ENCODE data around the gene ZNF41. TPM values are rescaled to one million over a fixed set of nuclear protein-coding genes. Genes with fewer than 3 reads are reported as not detected.

ZNF41 gene
- total and polyA plus RNA-seq, 8 donors, result 8.1 to 15.4 (median 14.2) TPM

DNA sequence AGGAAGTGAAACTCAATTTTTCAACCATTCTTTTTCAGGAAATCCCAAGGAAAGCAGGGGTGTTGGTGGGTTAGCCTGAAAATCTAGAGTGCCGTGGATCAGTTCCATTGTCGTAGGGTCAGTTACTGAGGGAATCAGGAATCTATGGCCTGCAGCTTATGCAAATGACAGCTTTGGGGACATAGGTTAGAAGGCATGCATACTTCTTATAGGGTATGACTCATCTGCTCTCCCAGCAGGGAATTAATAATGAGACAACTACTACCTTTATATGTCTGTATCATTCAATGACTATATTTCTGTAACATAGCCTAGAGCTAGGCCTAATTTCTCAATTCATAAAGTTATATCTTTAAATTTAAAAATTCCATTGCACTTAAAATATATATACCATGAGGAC, 36.6 kb downstream of the ZNF41 start:
- intact Hi-C loops (cut with DNase I), result no loop called here
- no peak overlapping the region for H3K4me3 ChIP-seq
- ATAC-seq, result no peak
- H3K36me3 ChIP-seq, result peaks cover 0 to 39% of the 10 kb centered on the region in 2 donors
- no peaks in the 10 kb centered on the region for H3K4me1 ChIP-seq
- TF ChIP-seq CTCF (IDR thresholded peaks at IDR 0.05), result no peak
- H3K27me3 ChIP-seq, result no peaks in the 10 kb centered on the region
- no peak for DNase-seq
- H3K27ac ChIP-seq, result no peak overlapping the region
- H3K9me3 ChIP-seq, result peaks cover 5 to 37% of the 10 kb centered on the region in 2 donors

DNA sequence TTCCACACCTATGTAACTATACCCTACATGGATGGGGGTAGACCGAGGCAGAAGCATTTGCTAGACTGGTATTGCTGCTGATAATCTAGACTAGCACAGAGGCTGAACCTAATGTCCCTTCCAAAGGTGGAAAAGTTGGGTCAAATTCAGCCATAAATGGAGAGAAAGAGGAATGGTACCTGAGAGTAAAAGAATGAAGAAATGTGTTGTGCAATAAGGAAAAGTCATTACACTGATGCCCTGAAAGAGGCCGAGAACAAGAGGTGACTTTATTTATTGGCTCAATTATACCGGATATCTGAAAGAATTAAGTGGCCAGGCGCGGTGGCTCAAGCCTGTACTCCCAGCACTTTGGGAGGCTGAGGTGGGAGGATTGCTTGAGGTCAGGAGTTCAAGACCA, 52.1 kb downstream of the ZNF41 start:
- Histone ChIP-seq H3K27me3 (no peaks in the 10 kb centered on the region), H3K27ac (no peak overlapping the region), H3K4me1 (no peaks in the 10 kb centered on the region), H3K4me3 (no peak overlapping the region), H3K9me3 (no peaks in the 10 kb centered on the region), H3K36me3 (no peaks in the 10 kb centered on the region)
- no peak for TF ChIP-seq CTCF (IDR thresholded peaks at IDR 0.05)
- DNase-seq, result no peak
- ATAC-seq, result no peak
- intact Hi-C loops (cut with DNase I), result no loop called here

GRCh38 chrX:47422444-47422843, 60.6 kb downstream of the ZNF41 start:
- no peaks in the 10 kb centered on the region for H3K36me3 ChIP-seq
- no peaks in the 10 kb centered on the region for H3K9me3 ChIP-seq
- no peak for ATAC-seq
- no peaks in the 10 kb centered on the region for H3K27me3 ChIP-seq
- H3K27ac ChIP-seq, result no peak overlapping the region
- no peaks in the 10 kb centered on the region for H3K4me1 ChIP-seq
- no peak overlapping the region for H3K4me3 ChIP-seq
- no peak for DNase-seq
- no peak for TF ChIP-seq CTCF (IDR thresholded peaks at IDR 0.05)
- intact Hi-C loops (cut with DNase I), result no loop called here

DNA sequence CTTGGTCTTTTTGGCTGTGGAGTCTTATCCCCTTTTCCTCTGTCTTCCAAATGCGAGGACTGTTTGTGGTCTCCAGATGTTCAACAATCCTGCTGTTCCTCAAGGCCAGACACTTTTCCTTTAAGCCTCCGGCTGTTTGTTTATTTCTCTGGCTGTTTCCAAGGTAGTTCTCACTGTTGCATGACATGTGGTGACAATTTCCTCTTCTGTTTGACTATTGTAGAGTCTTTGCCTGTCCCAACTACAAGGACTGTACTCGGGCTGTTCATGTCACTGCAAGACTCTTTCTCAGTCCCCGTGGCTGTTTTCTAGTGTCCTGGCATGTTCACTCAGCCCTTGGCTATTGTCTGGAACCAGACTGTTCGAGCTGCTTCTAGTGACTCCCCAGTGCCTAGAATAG, 62.1 kb downstream of the ZNF41 start:
- no peak overlapping the region for H3K4me3 ChIP-seq
- H3K27ac ChIP-seq, result no peak overlapping the region
- H3K36me3 ChIP-seq, result no peaks in the 10 kb centered on the region
- DNase-seq, result no peak
- no peak for ATAC-seq
- intact Hi-C loops (cut with DNase I), result no loop called here
- no peaks in the 10 kb centered on the region for H3K9me3 ChIP-seq
- TF ChIP-seq CTCF (IDR thresholded peaks at IDR 0.05), result no peak
- H3K27me3 ChIP-seq, result no peaks in the 10 kb centered on the region
- H3K4me1 ChIP-seq, result no peaks in the 10 kb centered on the region

DNA sequence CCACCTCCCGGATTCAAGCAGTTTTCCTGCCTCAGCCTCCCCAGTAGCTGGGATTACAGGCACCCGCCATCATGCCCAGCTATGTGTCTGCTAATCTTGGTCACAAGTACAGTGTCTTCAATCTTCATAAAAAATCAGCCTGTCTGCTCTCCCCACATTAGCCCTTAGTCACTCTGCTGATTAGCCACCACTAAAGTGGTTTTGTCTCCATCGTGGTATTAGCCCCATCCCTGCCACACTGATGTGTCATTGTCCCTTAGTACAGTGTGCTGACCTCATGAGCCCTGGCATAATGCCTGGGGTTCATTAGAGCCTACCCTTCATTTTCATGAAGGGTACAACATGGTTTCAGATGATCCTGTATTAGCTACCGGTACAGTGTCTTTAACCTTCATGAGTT, 62.8 kb downstream of the ZNF41 start:
- H3K9me3 ChIP-seq, result peaks cover 0 to 3% of the 10 kb centered on the region in 2 donors
- no peaks in the 10 kb centered on the region for H3K36me3 ChIP-seq
- H3K4me3 ChIP-seq, result no peak overlapping the region
- no peaks in the 10 kb centered on the region for H3K27me3 ChIP-seq
- DNase-seq (no peak), ATAC-seq (no peak)
- no peaks in the 10 kb centered on the region for H3K4me1 ChIP-seq
- H3K27ac ChIP-seq, result no peak overlapping the region
- TF ChIP-seq CTCF (IDR thresholded peaks at IDR 0.05), result no peak
- intact Hi-C loops (cut with DNase I), result no loop called here

Data from left lung (tissue), 10 donors.